A673 (cell line): ENCODE data around the gene TMED6.

Experiments used
- EZH2 ChIP-seq: fragments of 200-600 bp; sonication (generic); IDR thresholded peaks from 2 replicates; pipeline ENCODE4 v1.6.1; 2017; ENCODE audit warnings: borderline replicate concordance, low read depth, mild to moderate bottlenecking, mixed read lengths, antibody characterized with exemption, low read length; ENCODE audit not compliant: poor library complexity, severe bottlenecking
- TF ChIP-seq, protein P1 (sequence below): fragments of 300-800, 200-600 bp; sonication (generic); conservative IDR thresholded peaks from 2 replicates; pipeline ENCODE4 v1.5.1; 2017; ENCODE audit warnings: low read depth, mild to moderate bottlenecking, antibody characterized with exemption, low read length, moderate library complexity, mixed read lengths

DNA sequence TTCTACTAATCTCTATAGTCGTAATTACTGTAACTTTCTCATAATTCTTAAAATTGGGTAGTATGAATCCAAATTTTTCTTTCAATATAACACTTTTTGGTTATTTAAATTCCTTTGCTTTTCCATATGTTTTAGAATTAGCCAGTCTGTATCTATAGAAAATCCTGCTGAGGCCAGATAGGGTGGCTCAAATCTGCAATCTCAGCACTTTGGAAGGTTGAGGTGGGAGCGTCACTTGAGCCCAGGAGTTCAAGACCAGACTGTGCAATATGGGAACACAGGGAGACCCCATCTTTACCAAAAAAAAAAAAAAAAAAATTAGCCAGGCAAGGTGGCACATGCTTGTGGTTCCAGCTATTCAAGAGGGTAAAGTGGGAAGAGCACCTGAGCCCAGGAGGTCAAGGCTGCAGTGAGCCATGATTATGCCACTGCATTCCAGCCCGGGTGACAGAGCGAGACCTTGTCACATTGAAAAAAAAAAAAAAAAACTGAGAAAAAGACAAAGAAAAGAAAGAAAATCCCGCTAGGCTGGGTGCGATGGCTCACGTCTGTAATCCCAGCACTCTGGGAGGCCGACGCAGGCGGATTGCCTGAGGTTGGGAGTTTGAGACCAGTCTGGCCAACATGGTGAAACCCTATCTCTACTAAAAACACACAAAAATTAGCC lies 24.9 kb upstream of the TMED6 start:
- TF ChIP-seq, protein P1, sequence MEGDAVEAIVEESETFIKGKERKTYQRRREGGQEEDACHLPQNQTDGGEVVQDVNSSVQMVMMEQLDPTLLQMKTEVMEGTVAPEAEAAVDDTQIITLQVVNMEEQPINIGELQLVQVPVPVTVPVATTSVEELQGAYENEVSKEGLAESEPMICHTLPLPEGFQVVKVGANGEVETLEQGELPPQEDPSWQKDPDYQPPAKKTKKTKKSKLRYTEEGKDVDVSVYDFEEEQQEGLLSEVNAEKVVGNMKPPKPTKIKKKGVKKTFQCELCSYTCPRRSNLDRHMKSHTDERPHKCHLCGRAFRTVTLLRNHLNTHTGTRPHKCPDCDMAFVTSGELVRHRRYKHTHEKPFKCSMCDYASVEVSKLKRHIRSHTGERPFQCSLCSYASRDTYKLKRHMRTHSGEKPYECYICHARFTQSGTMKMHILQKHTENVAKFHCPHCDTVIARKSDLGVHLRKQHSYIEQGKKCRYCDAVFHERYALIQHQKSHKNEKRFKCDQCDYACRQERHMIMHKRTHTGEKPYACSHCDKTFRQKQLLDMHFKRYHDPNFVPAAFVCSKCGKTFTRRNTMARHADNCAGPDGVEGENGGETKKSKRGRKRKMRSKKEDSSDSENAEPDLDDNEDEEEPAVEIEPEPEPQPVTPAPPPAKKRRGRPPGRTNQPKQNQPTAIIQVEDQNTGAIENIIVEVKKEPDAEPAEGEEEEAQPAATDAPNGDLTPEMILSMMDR, result no peak
- TF ChIP-seq EZH2, result no peak
